ENCODE measurements around the gene CAPRIN2.

Gene CAPRIN2

DNA sequence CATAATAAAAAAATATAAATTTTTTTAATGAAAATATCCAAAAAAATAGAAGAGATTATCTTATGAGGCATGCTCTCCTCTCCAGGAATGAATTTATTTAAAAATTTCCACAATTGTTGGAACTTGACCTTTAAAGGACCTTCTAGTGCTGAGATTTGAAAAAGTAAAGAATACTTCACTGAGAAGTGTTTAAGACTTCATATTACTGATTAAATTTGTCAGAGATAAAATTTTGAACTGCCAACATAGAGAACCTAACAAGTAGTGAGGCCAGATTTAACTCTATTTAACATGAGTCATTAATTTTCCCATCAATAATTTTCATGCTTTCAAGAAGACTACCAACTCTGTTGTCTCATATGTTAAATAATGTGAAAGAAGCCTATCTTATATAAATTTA lies 14.5 kb downstream of the CAPRIN2 start:
- DNase-seq (ENCODE audit: low spot score): no peak
- Histone ChIP-seq H3K27ac (no peak overlapping the region), H3K4me3 (no peak overlapping the region)
- TF ChIP-seq, protein P1, sequence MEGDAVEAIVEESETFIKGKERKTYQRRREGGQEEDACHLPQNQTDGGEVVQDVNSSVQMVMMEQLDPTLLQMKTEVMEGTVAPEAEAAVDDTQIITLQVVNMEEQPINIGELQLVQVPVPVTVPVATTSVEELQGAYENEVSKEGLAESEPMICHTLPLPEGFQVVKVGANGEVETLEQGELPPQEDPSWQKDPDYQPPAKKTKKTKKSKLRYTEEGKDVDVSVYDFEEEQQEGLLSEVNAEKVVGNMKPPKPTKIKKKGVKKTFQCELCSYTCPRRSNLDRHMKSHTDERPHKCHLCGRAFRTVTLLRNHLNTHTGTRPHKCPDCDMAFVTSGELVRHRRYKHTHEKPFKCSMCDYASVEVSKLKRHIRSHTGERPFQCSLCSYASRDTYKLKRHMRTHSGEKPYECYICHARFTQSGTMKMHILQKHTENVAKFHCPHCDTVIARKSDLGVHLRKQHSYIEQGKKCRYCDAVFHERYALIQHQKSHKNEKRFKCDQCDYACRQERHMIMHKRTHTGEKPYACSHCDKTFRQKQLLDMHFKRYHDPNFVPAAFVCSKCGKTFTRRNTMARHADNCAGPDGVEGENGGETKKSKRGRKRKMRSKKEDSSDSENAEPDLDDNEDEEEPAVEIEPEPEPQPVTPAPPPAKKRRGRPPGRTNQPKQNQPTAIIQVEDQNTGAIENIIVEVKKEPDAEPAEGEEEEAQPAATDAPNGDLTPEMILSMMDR (IDR thresholded peaks at IDR 0.05): no peak

DNA sequence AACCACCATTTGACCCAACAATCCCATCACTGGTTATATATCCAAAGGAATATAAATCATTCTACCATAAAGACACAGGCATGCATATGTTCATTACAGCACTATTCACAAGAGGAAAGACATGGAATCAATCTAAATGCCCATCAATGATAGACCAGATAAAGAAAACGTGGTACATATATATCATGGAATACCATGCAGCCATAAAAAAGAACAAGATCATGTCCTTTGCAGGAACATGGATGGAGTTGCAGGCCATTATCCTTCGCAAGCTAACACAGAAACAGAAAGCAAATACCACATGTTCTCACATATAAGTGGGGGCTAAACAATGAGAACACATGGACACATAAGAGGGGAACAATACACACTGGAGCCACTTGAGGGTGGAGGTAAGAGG lies 15.7 kb downstream of the CAPRIN2 start:
- TF ChIP-seq, protein P1 (IDR thresholded peaks at IDR 0.05): no peak
- H3K4me3 ChIP-seq: no peak overlapping the region
- DNase-seq (ENCODE audit: low spot score): no peak
- no peak overlapping the region for H3K27ac ChIP-seq

DNA sequence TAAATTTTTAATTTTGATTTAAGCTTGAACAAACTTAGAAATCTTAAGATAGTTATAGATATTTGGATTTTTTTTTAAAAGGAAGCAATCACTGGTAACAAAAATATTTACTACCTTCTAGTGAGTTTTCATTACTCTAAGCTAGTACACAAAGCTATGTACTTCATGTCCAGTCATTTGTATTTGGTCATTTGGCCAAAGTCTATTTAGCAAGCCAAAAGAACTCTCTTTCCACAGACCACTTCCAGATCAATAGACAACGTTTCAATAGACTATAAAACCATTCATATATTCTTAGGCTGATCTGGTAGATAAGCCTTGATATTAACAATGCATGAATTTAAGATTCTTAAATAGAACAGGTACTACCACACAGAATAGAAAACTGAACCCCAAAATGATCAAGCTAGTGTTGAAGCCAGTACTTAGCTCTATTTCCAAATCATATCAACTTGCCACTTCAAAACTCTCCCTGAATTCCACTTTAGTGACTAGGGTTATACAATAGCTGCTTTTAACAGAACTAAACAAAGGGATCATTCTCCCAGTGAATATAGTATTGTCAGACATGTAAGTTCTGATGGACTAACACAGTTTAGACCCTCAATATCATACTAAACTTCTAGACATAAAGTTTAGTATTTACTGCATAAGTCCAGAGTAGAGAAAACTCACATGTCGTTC lies 21.7 kb downstream of the CAPRIN2 start:
- Histone ChIP-seq H3K27ac (no peak overlapping the region), H3K4me3 (no peak overlapping the region)
- DNase-seq (ENCODE audit: low spot score): no peak
- TF ChIP-seq, protein P1 (IDR thresholded peaks at IDR 0.05): no peak

DNA sequence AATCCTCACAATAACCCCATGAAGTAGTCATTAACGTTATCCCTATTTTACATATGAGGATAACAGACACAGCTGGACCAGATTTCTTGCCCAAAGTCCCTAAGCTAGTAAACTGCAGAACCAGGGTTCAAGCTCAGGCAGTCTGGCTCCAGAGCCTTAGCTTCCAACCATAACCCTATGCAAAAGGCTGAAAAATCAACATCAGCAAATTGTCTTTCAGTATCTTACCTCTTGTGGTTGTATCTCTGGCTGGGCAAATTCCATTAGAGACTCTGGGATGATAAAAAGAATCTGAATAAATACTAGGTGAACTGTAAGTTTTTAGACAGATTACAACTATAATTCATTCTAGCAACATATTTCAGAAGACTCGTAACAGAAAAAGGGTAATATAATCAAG lies 24.7 kb downstream of the CAPRIN2 start:
- DNase-seq (ENCODE audit: low spot score): no peak
- Histone ChIP-seq H3K4me3 (no peak overlapping the region), H3K27ac (no peak overlapping the region)
- TF ChIP-seq, protein P1 (IDR thresholded peaks at IDR 0.05): no peak

DNA sequence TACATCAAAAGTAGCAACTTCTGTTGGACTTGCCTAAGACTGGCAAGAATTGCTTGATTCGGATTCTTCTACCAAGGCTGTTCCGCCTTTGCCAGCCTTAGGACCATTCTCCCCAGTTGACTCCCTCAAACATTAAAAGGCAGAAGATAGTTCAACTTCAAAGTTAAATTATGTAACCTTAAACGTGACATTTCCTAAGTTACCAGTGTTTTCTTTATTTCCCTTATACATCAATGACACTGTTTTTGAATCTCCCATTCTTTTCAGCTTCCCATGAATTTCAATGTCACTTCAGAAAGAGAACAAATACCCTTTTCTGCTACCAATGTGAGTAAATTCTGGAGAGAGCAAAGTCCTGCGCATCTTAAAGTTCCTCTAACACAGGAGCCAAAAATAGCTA lies 25.2 kb downstream of the CAPRIN2 start:
- TF ChIP-seq, protein P1 (IDR thresholded peaks at IDR 0.05): no peak
- H3K27ac ChIP-seq: no peak overlapping the region
- H3K4me3 ChIP-seq: no peak overlapping the region
- no peak for DNase-seq (ENCODE audit: low spot score)

DNA sequence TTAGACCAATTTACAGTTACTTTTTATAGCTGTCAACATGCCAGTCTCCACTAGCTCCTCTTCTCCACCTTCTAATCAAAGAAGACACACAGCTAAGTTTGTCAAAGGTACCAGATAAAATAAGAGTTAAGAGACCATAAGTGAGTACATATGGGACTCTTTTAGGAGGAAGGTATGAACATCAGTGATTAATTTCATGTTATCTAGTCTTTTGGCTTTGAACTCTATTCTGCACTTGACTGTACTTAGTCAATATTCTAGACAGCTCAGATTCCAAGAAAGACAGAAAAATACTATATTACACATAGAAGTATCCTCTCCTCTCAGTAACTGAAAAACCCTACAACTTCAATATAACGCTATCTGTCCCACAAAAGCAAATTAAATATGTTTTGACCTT lies 28.1 kb downstream of the CAPRIN2 start:
- no peak for DNase-seq (ENCODE audit: low spot score)
- TF ChIP-seq, protein P1 (IDR thresholded peaks at IDR 0.05): no peak
- Histone ChIP-seq H3K27ac (no peak overlapping the region), H3K4me3 (no peak overlapping the region)

DNA sequence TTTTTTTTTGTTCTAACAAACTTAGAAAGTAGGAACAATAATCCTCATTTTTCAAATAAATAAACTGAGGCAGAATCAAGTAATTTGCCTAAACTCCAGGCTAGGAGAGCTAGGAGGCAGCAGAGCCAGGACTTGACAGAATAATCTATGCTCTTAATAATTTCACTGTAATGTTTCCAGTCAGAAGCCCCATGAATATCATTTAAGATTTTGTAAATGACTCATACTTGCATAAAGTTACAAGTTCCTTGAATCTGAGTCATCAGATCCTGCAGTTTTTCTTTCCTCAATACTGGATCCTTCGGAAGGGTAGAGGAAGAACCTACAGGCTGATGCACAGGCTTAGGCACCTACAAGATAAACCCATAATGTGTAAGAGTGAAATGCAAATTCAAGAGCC lies 29.0 kb downstream of the CAPRIN2 start:
- no peak for DNase-seq (ENCODE audit: low spot score)
- TF ChIP-seq, protein P1 (IDR thresholded peaks at IDR 0.05): no peak
- no peak overlapping the region for H3K27ac ChIP-seq
- H3K4me3 ChIP-seq: no peak overlapping the region
